ENCODE data around the gene ABCB9. TPM values are rescaled to one million over a fixed set of nuclear protein-coding genes. Genes with fewer than 3 reads are reported as not detected.
A peak's percentile ranks its signal among the peaks of the same experiment; 100 is the strongest.
"Not testable (repeated sequence)": the region's sequence is repeated elsewhere in the genome, so short reads cannot be mapped to it uniquely, and the experiment has no call there.

Gene ABCB9
- total RNA-seq, 1 donor from 2014 or later: 9.6 TPM

DNA sequence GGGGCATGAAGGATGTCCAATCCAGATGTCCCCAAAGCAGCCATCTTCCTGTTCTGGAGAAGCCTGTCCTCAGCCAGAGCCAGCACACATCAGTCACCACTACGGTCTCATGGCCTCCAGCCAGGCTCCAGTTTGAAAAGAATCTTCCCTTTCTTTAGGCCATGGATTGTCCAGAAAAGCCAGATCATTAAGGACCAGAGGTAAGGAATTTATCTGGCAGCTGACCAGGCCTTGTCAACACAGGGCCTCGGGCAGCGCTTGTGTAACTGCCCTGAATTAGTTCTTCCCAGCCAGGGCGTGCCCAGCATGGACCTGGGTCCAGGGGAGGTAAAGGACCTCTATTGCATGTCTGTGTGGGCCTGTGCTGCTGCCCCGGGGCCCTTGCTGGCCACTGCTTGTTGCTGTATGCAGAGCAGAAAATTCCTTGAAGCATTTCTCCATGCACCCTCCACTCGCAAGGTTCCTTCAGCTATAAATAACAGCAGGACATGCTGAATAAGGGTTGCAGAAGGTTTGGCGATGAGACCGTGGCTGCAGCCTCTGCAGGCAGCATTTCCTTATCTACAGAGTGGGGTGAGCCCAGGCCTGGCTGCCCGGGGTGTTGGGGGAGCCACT, 48.6 kb downstream of the ABCB9 start:
- no peak for DNase-seq (ENCODE audit: extremely low spot score, unreplicated experiment)
- TF ChIP-seq, protein P1, sequence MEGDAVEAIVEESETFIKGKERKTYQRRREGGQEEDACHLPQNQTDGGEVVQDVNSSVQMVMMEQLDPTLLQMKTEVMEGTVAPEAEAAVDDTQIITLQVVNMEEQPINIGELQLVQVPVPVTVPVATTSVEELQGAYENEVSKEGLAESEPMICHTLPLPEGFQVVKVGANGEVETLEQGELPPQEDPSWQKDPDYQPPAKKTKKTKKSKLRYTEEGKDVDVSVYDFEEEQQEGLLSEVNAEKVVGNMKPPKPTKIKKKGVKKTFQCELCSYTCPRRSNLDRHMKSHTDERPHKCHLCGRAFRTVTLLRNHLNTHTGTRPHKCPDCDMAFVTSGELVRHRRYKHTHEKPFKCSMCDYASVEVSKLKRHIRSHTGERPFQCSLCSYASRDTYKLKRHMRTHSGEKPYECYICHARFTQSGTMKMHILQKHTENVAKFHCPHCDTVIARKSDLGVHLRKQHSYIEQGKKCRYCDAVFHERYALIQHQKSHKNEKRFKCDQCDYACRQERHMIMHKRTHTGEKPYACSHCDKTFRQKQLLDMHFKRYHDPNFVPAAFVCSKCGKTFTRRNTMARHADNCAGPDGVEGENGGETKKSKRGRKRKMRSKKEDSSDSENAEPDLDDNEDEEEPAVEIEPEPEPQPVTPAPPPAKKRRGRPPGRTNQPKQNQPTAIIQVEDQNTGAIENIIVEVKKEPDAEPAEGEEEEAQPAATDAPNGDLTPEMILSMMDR (conservative IDR thresholded peaks at IDR 0.05): no peak
- no peaks in the 10 kb centered on the region for H3K27me3 Mint-ChIP-seq
- no peaks in the 10 kb centered on the region for H3K9me3 Mint-ChIP-seq
- no peak overlapping the region for H3K4me3 Mint-ChIP-seq
- H3K27ac Mint-ChIP-seq: no peak overlapping the region
- H3K36me3 Mint-ChIP-seq: no peaks in the 10 kb centered on the region
- H3K4me1 Mint-ChIP-seq (ENCODE audit: unreplicated experiment): peaks cover 3% of the 10 kb centered on the region

DNA sequence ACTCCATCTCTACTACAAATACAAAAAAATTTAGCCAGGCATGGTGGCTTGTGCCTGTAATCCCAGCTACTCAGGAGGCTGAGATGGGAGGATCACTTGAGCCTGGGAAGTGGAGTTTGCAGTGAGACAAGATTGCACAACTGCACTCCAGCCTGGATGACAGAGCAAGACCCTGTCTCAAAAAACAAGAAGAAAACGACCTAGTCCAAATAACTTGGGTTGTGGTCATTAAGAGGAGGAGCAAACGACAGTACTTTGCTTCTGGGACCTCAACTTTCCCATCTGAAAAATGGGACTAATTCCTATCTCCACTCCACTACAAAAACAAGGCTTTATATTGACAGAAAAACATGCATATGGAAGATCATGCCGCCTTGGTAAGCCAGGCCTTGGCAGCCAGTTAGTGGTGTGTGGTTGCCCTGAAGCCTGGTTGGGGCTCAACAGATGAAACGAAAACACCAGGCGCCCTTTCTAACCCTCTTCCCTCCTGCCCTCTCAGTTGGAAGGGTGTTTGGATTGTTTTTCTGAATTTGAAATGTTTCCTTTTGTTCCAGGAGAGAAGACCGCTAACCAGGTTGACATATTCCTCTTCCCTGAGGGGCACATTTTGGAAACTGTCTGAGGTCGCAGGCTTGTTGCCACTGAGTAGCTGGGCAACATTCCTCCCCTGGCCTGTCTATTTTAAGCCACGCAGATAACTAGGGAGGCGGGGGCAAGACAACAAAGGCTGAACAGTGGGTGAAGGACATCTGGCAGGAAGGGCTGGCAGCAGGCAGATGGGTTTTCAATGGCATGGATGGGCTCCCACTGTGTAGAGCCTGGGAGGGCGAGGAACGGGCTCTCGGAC, 56.6 kb downstream of the ABCB9 start:
- peak overlapping the region; percentile 37 for H3K27ac Mint-ChIP-seq
- peaks cover 9% of the 10 kb centered on the region for H3K4me1 Mint-ChIP-seq (ENCODE audit: unreplicated experiment)
- no peak overlapping the region for H3K4me3 Mint-ChIP-seq
- TF ChIP-seq, protein P1 (conservative IDR thresholded peaks at IDR 0.05): no peak
- DNase-seq (ENCODE audit: extremely low spot score, unreplicated experiment): no peak
- H3K27me3 Mint-ChIP-seq: no peaks in the 10 kb centered on the region
- H3K36me3 Mint-ChIP-seq: no peaks in the 10 kb centered on the region
- no peaks in the 10 kb centered on the region for H3K9me3 Mint-ChIP-seq

DNA sequence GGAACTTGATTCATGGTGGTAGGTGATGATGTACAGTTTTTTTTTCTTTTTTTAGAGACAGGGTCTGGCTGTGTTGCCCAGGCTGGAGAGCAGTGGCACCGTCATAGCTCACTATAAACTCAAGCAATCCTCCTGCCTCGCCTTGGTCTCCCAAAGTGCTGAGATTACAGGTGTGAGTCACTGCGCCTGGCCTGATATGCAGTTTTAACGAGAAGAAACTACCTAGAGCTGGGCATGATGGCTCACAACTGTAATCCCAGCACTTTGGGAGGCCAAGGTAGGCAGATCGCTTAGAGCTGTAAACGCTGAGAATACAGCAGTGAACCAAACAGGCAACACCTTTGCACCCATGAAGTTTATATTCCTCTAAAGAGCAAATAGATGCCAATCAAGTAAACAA, 57.3 kb downstream of the ABCB9 start:
- TF ChIP-seq, protein P1 (conservative IDR thresholded peaks at IDR 0.05): no peak
- DNase-seq (ENCODE audit: extremely low spot score, unreplicated experiment): no peak
- H3K36me3 Mint-ChIP-seq: no peaks in the 10 kb centered on the region
- no peak overlapping the region for H3K4me3 Mint-ChIP-seq
- peaks cover 9% of the 10 kb centered on the region for H3K4me1 Mint-ChIP-seq (ENCODE audit: unreplicated experiment)
- no peaks in the 10 kb centered on the region for H3K27me3 Mint-ChIP-seq
- H3K9me3 Mint-ChIP-seq: no peaks in the 10 kb centered on the region
- no peak overlapping the region for H3K27ac Mint-ChIP-seq

DNA sequence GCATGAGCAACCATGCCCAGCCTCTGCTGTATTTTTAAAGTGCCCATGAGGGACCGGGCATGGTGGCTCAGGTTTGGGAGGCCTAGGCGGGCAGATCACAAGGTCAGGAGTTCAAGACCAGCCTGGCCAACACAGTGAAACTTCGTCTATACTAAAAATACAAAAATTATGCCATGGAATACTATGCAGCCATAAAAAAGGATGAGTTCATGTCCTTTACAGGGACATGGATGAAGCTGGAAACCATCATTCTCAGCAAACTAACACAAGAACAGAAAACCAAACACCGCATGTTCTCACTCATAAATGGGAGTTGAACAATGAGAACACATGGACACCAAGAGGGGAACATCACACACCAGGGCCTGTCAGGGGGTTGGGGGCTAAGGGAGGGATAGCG, 61.0 kb downstream of the ABCB9 start:
- H3K27me3 Mint-ChIP-seq; H3K36me3 Mint-ChIP-seq; H3K27ac Mint-ChIP-seq; H3K4me3 Mint-ChIP-seq; DNase-seq (ENCODE audit: extremely low spot score, unreplicated experiment); H3K9me3 Mint-ChIP-seq: not testable (repeated sequence)
- H3K4me1 Mint-ChIP-seq (ENCODE audit: unreplicated experiment): peaks cover 11% of the 10 kb centered on the region

DNA sequence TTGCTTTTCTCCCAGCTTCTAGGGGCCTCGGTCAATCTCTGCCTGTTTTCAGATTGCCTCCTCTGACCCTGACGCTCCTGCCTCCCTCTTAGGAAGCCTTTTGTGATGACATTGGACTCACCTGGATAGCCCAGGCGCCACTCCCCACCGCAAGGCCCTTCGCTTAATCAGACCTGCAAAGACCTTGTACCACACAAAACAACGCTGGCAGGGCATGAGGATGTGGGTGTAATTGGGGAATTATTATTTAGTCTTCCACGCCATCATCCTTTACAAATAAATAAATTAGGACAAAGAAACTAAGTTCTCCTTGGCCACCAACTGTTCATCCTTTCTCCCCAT, 62.6 kb downstream of the ABCB9 start:
- H3K4me1 Mint-ChIP-seq (ENCODE audit: unreplicated experiment): peaks cover 3% of the 10 kb centered on the region
- H3K27ac Mint-ChIP-seq: no peak overlapping the region
- no peaks in the 10 kb centered on the region for H3K9me3 Mint-ChIP-seq
- H3K27me3 Mint-ChIP-seq: peaks cover 7% of the 10 kb centered on the region
- no peaks in the 10 kb centered on the region for H3K36me3 Mint-ChIP-seq
- no peak for DNase-seq (ENCODE audit: extremely low spot score, unreplicated experiment)
- TF ChIP-seq, protein P1 (conservative IDR thresholded peaks at IDR 0.05): no peak
- no peak overlapping the region for H3K4me3 Mint-ChIP-seq

Data from type B pancreatic cell (in vitro differentiated cells).